ENCODE data around the gene CARD18.
"Not testable (repeated sequence)": the region's sequence is repeated elsewhere in the genome, so short reads cannot be mapped to it uniquely, and the experiment has no call there.

The CARD18 gene

DNA sequence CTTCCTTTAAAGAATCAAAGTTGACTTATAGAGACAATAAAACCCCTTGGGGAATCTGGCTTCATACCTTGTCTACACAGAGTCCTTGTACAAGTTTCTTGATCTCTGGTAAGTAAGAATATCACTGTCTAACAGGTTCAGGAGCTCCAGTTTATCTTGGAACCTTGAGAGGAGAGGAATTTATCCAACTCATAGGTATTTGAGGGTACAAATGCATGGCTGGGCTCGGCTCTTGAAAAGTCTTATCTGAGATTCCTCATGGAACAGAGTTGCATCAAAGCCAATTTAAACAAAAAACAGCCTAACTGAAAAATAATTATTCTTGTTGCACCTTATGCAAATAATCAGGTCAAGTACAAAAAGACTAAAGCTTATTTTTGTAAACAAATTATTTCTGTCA is 33.4 kb downstream of the CARD18 start:
- H3K4me3 ChIP-seq (replicated peaks in 1 of 2; ENCODE audit: low read depth in 2 of 2, low read length in 2 of 2): no peak overlapping the region
- TF ChIP-seq, protein P1, sequence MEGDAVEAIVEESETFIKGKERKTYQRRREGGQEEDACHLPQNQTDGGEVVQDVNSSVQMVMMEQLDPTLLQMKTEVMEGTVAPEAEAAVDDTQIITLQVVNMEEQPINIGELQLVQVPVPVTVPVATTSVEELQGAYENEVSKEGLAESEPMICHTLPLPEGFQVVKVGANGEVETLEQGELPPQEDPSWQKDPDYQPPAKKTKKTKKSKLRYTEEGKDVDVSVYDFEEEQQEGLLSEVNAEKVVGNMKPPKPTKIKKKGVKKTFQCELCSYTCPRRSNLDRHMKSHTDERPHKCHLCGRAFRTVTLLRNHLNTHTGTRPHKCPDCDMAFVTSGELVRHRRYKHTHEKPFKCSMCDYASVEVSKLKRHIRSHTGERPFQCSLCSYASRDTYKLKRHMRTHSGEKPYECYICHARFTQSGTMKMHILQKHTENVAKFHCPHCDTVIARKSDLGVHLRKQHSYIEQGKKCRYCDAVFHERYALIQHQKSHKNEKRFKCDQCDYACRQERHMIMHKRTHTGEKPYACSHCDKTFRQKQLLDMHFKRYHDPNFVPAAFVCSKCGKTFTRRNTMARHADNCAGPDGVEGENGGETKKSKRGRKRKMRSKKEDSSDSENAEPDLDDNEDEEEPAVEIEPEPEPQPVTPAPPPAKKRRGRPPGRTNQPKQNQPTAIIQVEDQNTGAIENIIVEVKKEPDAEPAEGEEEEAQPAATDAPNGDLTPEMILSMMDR (IDR thresholded peaks at IDR 0.05; ENCODE audit: low read depth, low read length): no peak
- DNase-seq (ENCODE audit: low read depth in 2 of 2): no peak

DNA sequence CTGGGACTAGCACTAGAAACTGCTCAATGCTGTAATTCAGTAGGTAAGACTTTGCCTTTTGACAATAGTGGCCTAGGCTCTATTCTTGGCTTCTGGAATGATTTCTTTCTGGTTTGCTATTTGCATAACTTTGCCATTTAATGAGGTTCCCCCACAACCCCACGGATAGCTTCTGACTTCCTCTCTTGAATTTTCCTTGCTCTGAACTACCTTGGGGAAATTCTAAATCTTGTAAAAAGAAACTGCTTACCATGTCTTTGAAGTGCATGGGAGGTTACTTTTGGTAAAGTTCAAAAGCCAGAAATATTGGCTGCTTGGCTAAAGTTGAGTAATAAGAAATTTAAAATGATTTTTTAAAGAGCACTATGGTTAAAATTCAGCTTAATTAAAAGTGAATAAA is 35.3 kb downstream of the CARD18 start:
- H3K4me3 ChIP-seq (replicated peaks in 1 of 2; ENCODE audit: low read depth in 2 of 2, low read length in 2 of 2): no peak overlapping the region
- TF ChIP-seq, protein P1 (IDR thresholded peaks at IDR 0.05; ENCODE audit: low read depth, low read length): no peak
- no peak for DNase-seq (ENCODE audit: low read depth in 2 of 2)

DNA sequence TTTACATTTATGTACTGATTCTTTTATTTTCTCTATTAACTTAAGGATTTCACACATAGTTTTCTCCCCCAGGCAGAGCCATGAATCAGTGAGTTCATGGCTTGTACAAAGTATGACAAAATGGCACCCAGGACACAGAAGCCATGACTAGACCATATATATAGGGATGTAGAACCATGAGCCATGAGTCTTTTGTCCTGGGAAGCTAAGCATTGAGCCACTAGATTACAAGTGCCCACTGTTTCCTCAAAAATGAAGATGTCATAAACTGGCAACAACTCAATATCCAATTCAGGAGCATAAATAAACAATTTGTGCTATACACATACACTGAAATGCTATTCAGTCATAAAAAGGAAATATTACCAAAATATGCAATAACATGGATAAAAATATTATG is 36.2 kb downstream of the CARD18 start:
- H3K4me3 ChIP-seq (replicated peaks in 1 of 2; ENCODE audit: low read depth in 2 of 2, low read length in 2 of 2): no peak overlapping the region
- no peak for DNase-seq (ENCODE audit: low read depth in 2 of 2)
- TF ChIP-seq, protein P1 (IDR thresholded peaks at IDR 0.05; ENCODE audit: low read depth, low read length): no peak

DNA sequence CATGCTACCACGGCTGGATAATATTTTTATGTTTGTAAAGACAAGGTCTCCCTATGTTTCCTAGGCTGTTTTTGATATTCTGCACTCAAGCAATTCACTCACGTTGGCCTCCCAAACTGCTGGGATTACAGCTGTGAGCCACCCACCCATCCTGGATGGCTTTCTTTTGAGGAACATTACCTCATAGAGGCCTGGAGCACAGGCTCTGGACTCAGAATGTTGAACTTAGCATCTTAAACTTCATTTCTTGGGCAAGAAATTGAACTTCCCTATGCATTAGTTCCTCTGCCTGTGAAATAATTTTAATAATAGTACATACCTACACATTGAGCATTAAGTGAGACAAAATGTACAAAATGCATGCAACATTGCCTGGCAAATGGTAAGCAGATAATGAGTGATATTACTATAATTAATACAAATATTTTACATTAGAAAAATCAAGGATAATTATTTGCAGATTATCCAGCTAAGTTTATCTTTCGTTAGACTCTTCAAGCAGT is 37.4 kb downstream of the CARD18 start:
- not testable (repeated sequence) for H3K4me3 ChIP-seq (replicated peaks in 1 of 2; ENCODE audit: low read depth in 2 of 2, low read length in 2 of 2); DNase-seq (ENCODE audit: low read depth in 2 of 2)

DNA sequence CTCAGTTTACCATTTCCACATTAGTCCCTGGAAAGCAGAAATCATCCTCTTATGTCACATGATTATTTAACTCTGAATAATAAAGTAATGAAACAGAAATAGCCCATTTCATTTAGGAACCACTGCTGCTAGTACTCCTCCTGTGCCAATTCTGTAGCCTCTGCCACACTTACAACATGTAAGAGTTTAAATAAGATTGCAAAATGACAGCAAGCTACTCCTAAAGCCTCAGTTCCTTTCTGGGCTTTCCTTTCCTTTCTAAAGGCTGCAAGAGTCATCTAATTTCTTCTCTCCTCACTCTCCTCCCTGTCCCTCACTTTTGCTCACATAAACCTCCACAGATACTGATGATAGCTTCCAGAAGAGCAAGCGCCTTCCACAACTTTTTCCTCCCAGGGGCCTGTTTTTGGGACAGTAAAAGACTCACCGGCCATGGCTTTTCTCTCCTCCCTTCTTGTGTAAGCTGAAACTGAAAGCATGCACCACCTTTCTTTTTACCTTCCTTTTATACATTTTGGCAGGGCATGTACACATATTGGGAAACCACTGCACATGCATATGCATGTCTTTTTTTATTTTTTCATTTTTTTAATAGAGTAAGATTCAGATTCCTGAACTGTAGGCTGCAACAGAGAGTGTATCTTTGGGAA is 38.5 kb downstream of the CARD18 start:
- no peak for DNase-seq (ENCODE audit: low read depth in 2 of 2)
- TF ChIP-seq, protein P1 (IDR thresholded peaks at IDR 0.05; ENCODE audit: low read depth, low read length): no peak
- no peak overlapping the region for H3K4me3 ChIP-seq (replicated peaks in 1 of 2; ENCODE audit: low read depth in 2 of 2, low read length in 2 of 2)

DNA sequence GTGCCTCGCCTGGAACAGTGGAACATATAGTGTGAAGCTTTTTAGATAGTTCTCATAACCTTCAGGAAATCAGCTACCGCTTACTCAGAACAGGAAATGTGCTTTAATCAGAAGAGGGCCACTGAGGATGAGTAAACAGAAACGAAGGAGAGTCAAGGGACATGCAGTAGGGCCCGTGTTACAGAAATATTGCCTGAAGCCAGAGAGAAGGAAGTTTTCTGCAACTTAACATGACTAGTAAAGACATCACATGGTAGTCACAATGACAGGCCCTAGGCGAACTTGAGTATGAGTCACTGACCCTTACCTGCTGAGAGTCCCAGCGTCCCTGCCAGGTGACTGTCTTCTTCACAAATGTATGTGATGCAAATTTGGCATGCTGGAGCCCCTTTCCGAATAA is 39.4 kb downstream of the CARD18 start:
- no peak overlapping the region for H3K4me3 ChIP-seq (replicated peaks in 1 of 2; ENCODE audit: low read depth in 2 of 2, low read length in 2 of 2)
- TF ChIP-seq, protein P1 (IDR thresholded peaks at IDR 0.05; ENCODE audit: low read depth, low read length): no peak
- DNase-seq (ENCODE audit: low read depth in 2 of 2): no peak

DNA sequence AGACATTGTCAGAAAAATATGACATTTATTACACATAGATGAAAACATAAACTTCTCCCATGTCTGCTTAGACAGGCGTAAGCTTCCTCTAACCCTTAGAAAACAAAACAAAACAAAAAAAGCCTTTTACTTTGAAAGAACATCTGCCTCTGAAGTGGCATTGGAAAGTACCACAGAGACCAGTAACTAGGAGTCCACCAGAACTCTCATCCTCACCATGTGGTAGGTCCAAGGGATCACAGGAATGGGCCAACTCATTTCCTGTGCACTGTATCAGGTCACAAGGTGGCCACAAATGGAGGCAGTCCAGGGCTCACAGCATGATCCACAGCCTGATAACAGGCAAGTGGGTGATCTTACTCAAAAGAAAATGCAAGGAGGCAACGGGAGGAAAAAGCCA is 40.0 kb downstream of the CARD18 start:
- not testable (repeated sequence) for H3K4me3 ChIP-seq (replicated peaks in 1 of 2; ENCODE audit: low read depth in 2 of 2, low read length in 2 of 2); DNase-seq (ENCODE audit: low read depth in 2 of 2)

Data from cardiac fibroblast (primary cell).